Liver (tissue), 9 donors: ENCODE data around the gene ELP5. TPM values are rescaled to one million over a fixed set of nuclear protein-coding genes. Genes with fewer than 3 reads are reported as not detected.

Experiments
- DNase-seq: peaks from one replicate; pipeline ENCODE4 v3.0.0-alpha.2; 2017; ENCODE audit warnings: low spot score
- H3K27ac ChIP-seq, 2 donors: one replicate each; pipeline ENCODE4 v1.7.0; 2013; ENCODE audit warnings: inconsistent platforms in 2 of 2, low read length in 2 of 2, control low read depth in 1 of 2, low read depth in 1 of 2, mild to moderate bottlenecking in 1 of 2
- H3K27me3 ChIP-seq, 4 donors: one replicate each; pipeline versions ENCODE4 v1.6.1 to v1.7.0; 2013; ENCODE audit warnings: low read length in 3 of 4, inconsistent platforms in 1 of 4, mild to moderate bottlenecking in 1 of 4, moderate library complexity in 1 of 4; ENCODE audit not compliant: control insufficient read depth in 4 of 4, insufficient read depth in 4 of 4
- H3K36me3 ChIP-seq, 4 donors: one replicate each; pipeline versions ENCODE4 v1.6.1 to v1.7.0; 2013; ENCODE audit warnings: low read length in 3 of 4, mild to moderate bottlenecking in 3 of 4, low read depth in 1 of 4, moderate library complexity in 1 of 4; ENCODE audit not compliant: control insufficient read depth in 4 of 4, insufficient read depth in 3 of 4
- H3K4me1 ChIP-seq, 4 donors: one replicate each; pipeline versions ENCODE4 v1.6.1 to v1.7.0; 2013; ENCODE audit warnings: low read length in 3 of 4, mild to moderate bottlenecking in 3 of 4, moderate library complexity in 1 of 4; ENCODE audit not compliant: control insufficient read depth in 4 of 4, insufficient read depth in 4 of 4
- H3K4me3 ChIP-seq, 3 donors: one replicate each; pipeline versions ENCODE4 v1.6.1 to v1.7.0; 2013; ENCODE audit warnings: low read length in 3 of 3, control low read depth in 1 of 3, low read depth in 1 of 3, mild to moderate bottlenecking in 1 of 3
- H3K9ac ChIP-seq, 2 donors: one replicate each; pipeline ENCODE4 v1.7.0; 2013; ENCODE audit warnings: low read length in 2 of 2, mild to moderate bottlenecking in 2 of 2, moderate library complexity in 2 of 2, control low read depth in 1 of 2, low read depth in 1 of 2
- H3K9me3 ChIP-seq, 4 donors: one replicate each; pipeline versions ENCODE4 v1.6.1 to v1.7.0; 2013; ENCODE audit warnings: low read length in 3 of 4; ENCODE audit not compliant: control insufficient read depth in 4 of 4
- EGR1 ChIP-seq, 2 donors: IDR thresholded peaks; 2 replicates each; pipeline ENCODE4 v1.6.1; 2016 to 2018; ENCODE audit warnings: antibody characterized with exemption in 2 of 2, low read depth in 2 of 2
- FOXA1 ChIP-seq: IDR thresholded peaks from 2 replicates; pipeline ENCODE4 v1.6.1; 2016; ENCODE audit warnings: antibody characterized with exemption
- FOXA2 ChIP-seq: IDR thresholded peaks from 2 replicates; pipeline ENCODE4 v1.6.1; 2016; ENCODE audit warnings: antibody characterized with exemption
- GABPA ChIP-seq, 2 donors: IDR thresholded peaks in 1 of 2; conservative IDR thresholded peaks in 1 of 2; 2 replicates each; pipeline ENCODE4 v1.6.1; 2016; ENCODE audit warnings: antibody characterized with exemption in 2 of 2, mild to moderate bottlenecking in 1 of 2, moderate library complexity in 1 of 2
- HNF4A ChIP-seq, 2 donors: conservative IDR thresholded peaks; 2 replicates each; pipeline ENCODE4 v1.6.1; 2016; ENCODE audit warnings: antibody characterized with exemption in 2 of 2, mild to moderate bottlenecking in 2 of 2
- HNF4G ChIP-seq: IDR thresholded peaks from 2 replicates; pipeline ENCODE4 v1.6.1; 2016; ENCODE audit warnings: antibody characterized with exemption
- JUND ChIP-seq, 2 donors: IDR thresholded peaks; 2 replicates each; pipeline ENCODE4 v1.6.1; 2016; ENCODE audit warnings: antibody characterized with exemption in 2 of 2
- NR2F2 ChIP-seq: IDR thresholded peaks from 2 replicates; pipeline ENCODE4 v1.6.1; 2016; ENCODE audit warnings: antibody characterized with exemption
- RAD21 ChIP-seq, 2 donors: IDR thresholded peaks; 2 replicates each; pipeline ENCODE4 v1.6.1; 2016; ENCODE audit warnings: antibody characterized with exemption in 2 of 2, mild to moderate bottlenecking in 2 of 2
- RXRA ChIP-seq, 2 donors: IDR thresholded peaks; 2 replicates each; pipeline ENCODE4 v1.6.1; 2017 to 2018; ENCODE audit warnings: antibody characterized with exemption in 2 of 2, mild to moderate bottlenecking in 1 of 2
- SP1 ChIP-seq: IDR thresholded peaks from 2 replicates; pipeline ENCODE4 v1.6.1; 2018; ENCODE audit warnings: antibody characterized with exemption, mild to moderate bottlenecking
- TAF1 ChIP-seq: conservative IDR thresholded peaks from 2 replicates; pipeline ENCODE4 v1.6.1; 2016; ENCODE audit warnings: antibody characterized with exemption, mild to moderate bottlenecking
- YY1 ChIP-seq: IDR thresholded peaks from 2 replicates; pipeline ENCODE4 v1.6.1; 2016; ENCODE audit warnings: antibody characterized with exemption, mild to moderate bottlenecking
- WGBS: extraction: QIAGEN DNeasy Blood & Tissue Kit; methylation state at CpG from one replicate; pipeline ENCODE4 v1.1.7; 2013; 5-methylcytosine and 5-hydroxymethylcytosine counted together
- polyA plus RNA-seq, 2 donors: library from polyadenylated mRNA; stranded (reverse) in 1 of 2; unstranded in 1 of 2; fragments of 200-250 nt in 1 of 2; fragments of >200 nt in 1 of 2; fragmentation: Nextera tagmentation in 1 of 2; extraction: Ambion mirVana in 1 of 2; gene quantifications; one replicate each; pipeline versions ENCODE4 v1.2.1 to v1.2.3, GENCODE V29; 2013 to 2015
- total RNA-seq, 2 donors: library from RNA; depleted of rRNA; stranded (reverse); fragments of >200 nt; gene quantifications; one replicate each; pipeline ENCODE4 v1.2.3, GENCODE V29; 2014
- TF ChIP-seq, protein P1 (sequence below): IDR thresholded peaks from 2 replicates; pipeline ENCODE4 v1.6.1; 2016; ENCODE audit warnings: antibody characterized with exemption
- TF ChIP-seq, protein P2 (sequence below): IDR thresholded peaks from 2 replicates; pipeline ENCODE4 v1.6.1; 2016; ENCODE audit warnings: antibody characterized with exemption
- TF ChIP-seq, protein P3 (sequence below): IDR thresholded peaks from 2 replicates; pipeline ENCODE4 v1.6.1; 2016; ENCODE audit warnings: antibody characterized with exemption
- TF ChIP-seq, protein P4 (sequence below): IDR thresholded peaks from 2 replicates; pipeline ENCODE4 v1.6.1; 2016; ENCODE audit warnings: antibody characterized with exemption, mild to moderate bottlenecking
- TF ChIP-seq, protein P5 (sequence below): fragments of 150-350 bp; IDR thresholded peaks from 2 replicates; pipeline ENCODE4 v1.5.1; 2017; ENCODE audit warnings: improper control_type of control experiment, low read depth, low read length; ENCODE audit not compliant: missing input control
- donor health status: healthy.
- donor health status: healthy.
- donor health status: healthy.
- donor health status: healthy.
- donor health status: healthy.

Gene ELP5
- total and polyA plus RNA-seq, 4 donors, result 19.3 to 38.4 (median 26.6) TPM

DNA sequence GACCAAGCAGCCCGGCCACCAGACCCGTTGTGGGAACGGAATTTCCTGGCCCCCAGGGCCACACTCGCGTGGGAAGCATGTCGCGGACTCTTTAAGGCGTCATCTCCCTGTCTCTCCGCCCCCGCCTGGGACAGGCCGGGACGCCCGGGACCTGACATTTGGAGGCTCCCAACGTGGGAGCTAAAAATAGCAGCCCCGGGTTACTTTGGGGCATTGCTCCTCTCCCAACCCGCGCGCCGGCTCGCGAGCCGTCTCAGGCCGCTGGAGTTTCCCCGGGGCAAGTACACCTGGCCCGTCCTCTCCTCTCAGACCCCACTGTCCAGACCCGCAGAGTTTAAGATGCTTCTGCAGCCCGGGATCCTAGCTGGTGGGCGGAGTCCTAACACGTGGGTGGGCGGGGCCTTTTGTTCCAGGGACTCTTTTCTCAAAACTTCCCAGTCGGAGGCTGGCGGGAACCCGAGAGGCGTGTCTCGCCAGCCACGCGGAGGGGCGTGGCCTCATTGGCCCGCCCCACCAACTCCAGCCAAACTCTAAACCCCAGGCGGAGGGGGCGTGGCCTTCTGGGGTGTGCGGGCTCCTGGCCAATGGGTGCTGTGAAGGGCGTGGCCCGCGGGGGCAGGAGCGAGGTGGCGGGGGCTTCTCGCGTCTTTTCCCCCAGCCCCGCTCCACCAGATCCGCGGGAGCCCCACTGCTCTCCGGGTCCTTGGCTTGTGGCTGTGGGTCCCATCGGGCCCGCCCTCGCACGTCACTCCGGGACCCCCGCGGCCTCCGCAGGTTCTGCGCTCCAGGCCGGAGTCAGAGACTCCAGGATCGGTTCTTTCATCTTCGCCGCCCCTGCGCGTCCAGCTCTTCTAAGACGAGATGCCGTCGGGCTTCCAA, 29.3 kb downstream of the ELP5 start, which contains the start of gene SLC2A4 (continued):
- TF ChIP-seq, protein P1, sequence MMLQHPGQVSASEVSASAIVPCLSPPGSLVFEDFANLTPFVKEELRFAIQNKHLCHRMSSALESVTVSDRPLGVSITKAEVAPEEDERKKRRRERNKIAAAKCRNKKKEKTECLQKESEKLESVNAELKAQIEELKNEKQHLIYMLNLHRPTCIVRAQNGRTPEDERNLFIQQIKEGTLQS, result no peak

DNA sequence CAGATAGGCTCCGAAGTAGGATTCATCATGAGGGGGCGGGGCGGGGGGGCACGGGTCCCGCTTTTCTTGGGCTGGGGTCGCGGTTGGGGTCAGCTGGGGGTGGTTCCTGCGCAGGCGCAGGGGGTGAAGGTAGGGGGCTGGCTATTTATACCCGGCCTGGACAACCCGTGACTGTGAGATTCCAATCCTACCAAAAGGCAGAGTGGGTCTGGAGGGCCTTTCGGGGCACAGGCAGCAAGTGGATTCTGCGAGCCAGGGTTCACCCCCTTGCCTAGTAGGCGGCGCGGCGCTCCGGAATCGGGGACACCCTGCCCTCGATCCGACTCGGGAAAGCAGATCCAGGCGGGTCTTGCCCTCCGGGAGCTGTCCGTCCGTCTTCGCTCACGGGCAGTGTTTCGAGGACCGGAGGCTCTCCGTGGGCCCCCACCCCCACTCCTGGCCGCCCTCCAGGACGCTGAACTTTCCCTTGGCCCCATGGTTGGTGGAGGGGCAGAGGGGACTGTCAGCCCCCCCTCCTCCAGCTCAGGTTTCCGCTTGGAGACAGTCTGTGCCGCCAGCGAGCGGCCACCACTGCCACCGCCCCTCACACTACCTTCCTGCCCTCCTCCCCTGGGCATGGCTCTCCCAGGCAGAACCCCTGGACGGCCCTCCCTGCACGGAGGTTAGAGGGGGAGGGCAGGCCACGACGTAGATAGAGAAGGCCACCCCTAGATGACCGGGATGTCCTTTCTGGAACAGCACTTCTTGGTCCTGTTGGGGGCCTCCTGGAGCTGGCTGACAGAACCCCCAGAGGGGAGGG, 30.1 kb downstream of the ELP5 start:
- H3K27ac ChIP-seq, result no peak overlapping the region

DNA sequence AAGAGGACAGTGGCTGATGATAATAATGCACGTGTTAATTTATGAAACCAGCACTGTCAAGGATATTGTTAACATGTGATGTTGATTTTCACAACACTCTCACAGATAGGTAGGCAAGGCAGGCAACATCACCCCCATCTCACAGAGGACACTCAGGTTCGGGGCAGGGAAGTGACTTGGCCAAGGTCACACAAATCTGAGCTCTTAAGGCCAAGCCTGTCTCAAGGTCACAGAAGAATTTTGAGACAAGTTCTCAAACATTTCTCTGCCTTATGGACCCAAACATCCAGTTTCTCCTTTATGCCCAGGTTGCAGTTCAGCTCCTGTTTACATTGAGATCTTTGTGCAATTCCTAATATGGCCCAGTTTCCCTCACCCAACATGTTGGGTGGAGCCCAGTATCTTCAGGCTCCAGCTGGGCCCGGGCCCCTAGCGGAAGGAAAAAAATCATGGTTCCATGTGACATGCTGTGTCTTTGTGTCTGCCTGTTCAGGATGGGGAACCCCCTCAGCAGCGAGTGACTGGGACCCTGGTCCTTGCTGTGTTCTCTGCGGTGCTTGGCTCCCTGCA, 30.8 kb downstream of the ELP5 start:
- no peak for TF ChIP-seq TAF1
- no peak for TF ChIP-seq SP1
- TF ChIP-seq, protein P2, sequence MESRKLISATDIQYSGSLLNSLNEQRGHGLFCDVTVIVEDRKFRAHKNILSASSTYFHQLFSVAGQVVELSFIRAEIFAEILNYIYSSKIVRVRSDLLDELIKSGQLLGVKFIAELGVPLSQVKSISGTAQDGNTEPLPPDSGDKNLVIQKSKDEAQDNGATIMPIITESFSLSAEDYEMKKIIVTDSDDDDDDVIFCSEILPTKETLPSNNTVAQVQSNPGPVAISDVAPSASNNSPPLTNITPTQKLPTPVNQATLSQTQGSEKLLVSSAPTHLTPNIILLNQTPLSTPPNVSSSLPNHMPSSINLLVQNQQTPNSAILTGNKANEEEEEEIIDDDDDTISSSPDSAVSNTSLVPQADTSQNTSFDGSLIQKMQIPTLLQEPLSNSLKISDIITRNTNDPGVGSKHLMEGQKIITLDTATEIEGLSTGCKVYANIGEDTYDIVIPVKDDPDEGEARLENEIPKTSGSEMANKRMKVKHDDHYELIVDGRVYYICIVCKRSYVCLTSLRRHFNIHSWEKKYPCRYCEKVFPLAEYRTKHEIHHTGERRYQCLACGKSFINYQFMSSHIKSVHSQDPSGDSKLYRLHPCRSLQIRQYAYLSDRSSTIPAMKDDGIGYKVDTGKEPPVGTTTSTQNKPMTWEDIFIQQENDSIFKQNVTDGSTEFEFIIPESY, result no peak
- no peak for TF ChIP-seq RXRA (IDR thresholded peaks at IDR 0.05)
- TF ChIP-seq RAD21 (IDR thresholded peaks at IDR 0.05), result no peak
- no peak for TF ChIP-seq JUND (IDR thresholded peaks at IDR 0.05)
- TF ChIP-seq, protein P3, sequence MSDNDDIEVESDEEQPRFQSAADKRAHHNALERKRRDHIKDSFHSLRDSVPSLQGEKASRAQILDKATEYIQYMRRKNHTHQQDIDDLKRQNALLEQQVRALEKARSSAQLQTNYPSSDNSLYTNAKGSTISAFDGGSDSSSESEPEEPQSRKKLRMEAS, result no peak
- TF ChIP-seq EGR1 (IDR thresholded peaks at IDR 0.05; ENCODE audit: low read depth in 2 of 2), result no peak
- TF ChIP-seq HNF4A (conservative IDR thresholded peaks at IDR 0.05), result no peak
- no peak for TF ChIP-seq FOXA1
- no peak for TF ChIP-seq FOXA2
- TF ChIP-seq, protein P1, result no peak
- TF ChIP-seq YY1, result no peak
- TF ChIP-seq NR2F2, result no peak
- no peak for TF ChIP-seq GABPA (IDR thresholded peaks at IDR 0.05 in 1 of 2, conservative IDR thresholded peaks at IDR 0.05 in 1 of 2)
- TF ChIP-seq, protein P4, sequence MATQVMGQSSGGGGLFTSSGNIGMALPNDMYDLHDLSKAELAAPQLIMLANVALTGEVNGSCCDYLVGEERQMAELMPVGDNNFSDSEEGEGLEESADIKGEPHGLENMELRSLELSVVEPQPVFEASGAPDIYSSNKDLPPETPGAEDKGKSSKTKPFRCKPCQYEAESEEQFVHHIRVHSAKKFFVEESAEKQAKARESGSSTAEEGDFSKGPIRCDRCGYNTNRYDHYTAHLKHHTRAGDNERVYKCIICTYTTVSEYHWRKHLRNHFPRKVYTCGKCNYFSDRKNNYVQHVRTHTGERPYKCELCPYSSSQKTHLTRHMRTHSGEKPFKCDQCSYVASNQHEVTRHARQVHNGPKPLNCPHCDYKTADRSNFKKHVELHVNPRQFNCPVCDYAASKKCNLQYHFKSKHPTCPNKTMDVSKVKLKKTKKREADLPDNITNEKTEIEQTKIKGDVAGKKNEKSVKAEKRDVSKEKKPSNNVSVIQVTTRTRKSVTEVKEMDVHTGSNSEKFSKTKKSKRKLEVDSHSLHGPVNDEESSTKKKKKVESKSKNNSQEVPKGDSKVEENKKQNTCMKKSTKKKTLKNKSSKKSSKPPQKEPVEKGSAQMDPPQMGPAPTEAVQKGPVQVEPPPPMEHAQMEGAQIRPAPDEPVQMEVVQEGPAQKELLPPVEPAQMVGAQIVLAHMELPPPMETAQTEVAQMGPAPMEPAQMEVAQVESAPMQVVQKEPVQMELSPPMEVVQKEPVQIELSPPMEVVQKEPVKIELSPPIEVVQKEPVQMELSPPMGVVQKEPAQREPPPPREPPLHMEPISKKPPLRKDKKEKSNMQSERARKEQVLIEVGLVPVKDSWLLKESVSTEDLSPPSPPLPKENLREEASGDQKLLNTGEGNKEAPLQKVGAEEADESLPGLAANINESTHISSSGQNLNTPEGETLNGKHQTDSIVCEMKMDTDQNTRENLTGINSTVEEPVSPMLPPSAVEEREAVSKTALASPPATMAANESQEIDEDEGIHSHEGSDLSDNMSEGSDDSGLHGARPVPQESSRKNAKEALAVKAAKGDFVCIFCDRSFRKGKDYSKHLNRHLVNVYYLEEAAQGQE, result no peak
- no peak for TF ChIP-seq HNF4G
- TF ChIP-seq, protein P5, sequence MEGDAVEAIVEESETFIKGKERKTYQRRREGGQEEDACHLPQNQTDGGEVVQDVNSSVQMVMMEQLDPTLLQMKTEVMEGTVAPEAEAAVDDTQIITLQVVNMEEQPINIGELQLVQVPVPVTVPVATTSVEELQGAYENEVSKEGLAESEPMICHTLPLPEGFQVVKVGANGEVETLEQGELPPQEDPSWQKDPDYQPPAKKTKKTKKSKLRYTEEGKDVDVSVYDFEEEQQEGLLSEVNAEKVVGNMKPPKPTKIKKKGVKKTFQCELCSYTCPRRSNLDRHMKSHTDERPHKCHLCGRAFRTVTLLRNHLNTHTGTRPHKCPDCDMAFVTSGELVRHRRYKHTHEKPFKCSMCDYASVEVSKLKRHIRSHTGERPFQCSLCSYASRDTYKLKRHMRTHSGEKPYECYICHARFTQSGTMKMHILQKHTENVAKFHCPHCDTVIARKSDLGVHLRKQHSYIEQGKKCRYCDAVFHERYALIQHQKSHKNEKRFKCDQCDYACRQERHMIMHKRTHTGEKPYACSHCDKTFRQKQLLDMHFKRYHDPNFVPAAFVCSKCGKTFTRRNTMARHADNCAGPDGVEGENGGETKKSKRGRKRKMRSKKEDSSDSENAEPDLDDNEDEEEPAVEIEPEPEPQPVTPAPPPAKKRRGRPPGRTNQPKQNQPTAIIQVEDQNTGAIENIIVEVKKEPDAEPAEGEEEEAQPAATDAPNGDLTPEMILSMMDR, result no peak
- peaks cover 9 to 19% (median 13%) of the 10 kb centered on the region in 4 donors for H3K4me1 ChIP-seq
- no peak overlapping the region for H3K27ac ChIP-seq
- no peak overlapping the region for H3K9ac ChIP-seq
- no peak overlapping the region for H3K4me3 ChIP-seq
- DNase-seq, result peak; percentile 81
- no peaks in the 10 kb centered on the region for H3K36me3 ChIP-seq
- 75% methylated on average over 6 of the region's 6 CpGs for whole genome bisulfite sequencing
- no peaks in the 10 kb centered on the region for H3K9me3 ChIP-seq
- H3K27me3 ChIP-seq, result no peaks in the 10 kb centered on the region

More for the DNA sequence above, 30.1 kb downstream of the ELP5 start:
- Histone ChIP-seq H3K36me3 (no peaks in the 10 kb centered on the region), H3K9ac (no peak overlapping the region), H3K4me3 (peak overlapping the region in 2 of 3 donors; percentile 25 to 44), H3K9me3 (no peaks in the 10 kb centered on the region), H3K4me1 (peaks cover 9 to 19% (median 13%) of the 10 kb centered on the region in 4 donors), H3K27me3 (no peaks in the 10 kb centered on the region)
- TF ChIP-seq YY1 (no peak), NR2F2 (peak; percentile 36), JUND (IDR thresholded peaks at IDR 0.05) (no peak), RXRA (IDR thresholded peaks at IDR 0.05) (peak in 1 of 2 donors; percentile 25)
- WGBS, result 20% methylated on average over 43 of the region's 43 CpGs
- DNase-seq, result peak; percentile 71
